H7 (cell line): Measurements from ENCODE around the gene PYCR2. TPM values are rescaled to one million over a fixed set of nuclear protein-coding genes. Genes with fewer than 3 reads are reported as not detected.
"Not testable (repeated sequence)": the region's sequence is repeated elsewhere in the genome, so short reads cannot be mapped to it uniquely, and the experiment has no call there.

Source experiments
- DNase-seq: peaks from one replicate; pipeline ENCODE4 v3.0.0; 2012
- H3K27me3 ChIP-seq: 2 replicates; pipeline ENCODE4 v1.6.0; 2011; ENCODE audit warnings: mild to moderate bottlenecking, low read length; ENCODE audit not compliant: control insufficient read depth, insufficient read depth
- H3K36me3 ChIP-seq: replicated peaks from 2 replicates; pipeline ENCODE4 v1.5.1; 2011; ENCODE audit warnings: low read length; ENCODE audit not compliant: control insufficient read depth, insufficient read depth
- H3K4me3 ChIP-seq: 2 replicates; pipeline ENCODE4 v1.5.1; 2011; ENCODE audit warnings: low read depth, mild to moderate bottlenecking, control low read depth, low read length, moderate library complexity; ENCODE audit not compliant: insufficient read depth
- total RNA-seq: library from RNA; depleted of rRNA; stranded (reverse); fragments of >200 nt; shearing (Covaris generic); gene quantifications from 2 replicates; pipeline ENCODE4 v1.2.3, GENCODE V29; 2014

Gene PYCR2
- total RNA-seq, 1 experiment from 2014 or later = 356 TPM

- no peak for DNase-seq
- no peaks in the 10 kb centered on the region for H3K27me3 ChIP-seq
- H3K36me3 ChIP-seq = no peaks in the 10 kb centered on the region
These were observed 26.2 kb downstream of the PYCR2 start for GRCh38 chr1:225897595-225898514.

GRCh38 chr1:225896937-225897549, 27.0 kb downstream of the PYCR2 start:
- Histone ChIP-seq H3K36me3 (no peaks in the 10 kb centered on the region), H3K4me3 (no peak overlapping the region), H3K27me3 (no peaks in the 10 kb centered on the region)
- peak; percentile 61 for DNase-seq

More at GRCh38 chr1:225897595-225898514, 26.2 kb downstream of the PYCR2 start:
- H3K4me3 ChIP-seq = no peak overlapping the region

GRCh38 chr1:225896494-225896893, 27.6 kb downstream of the PYCR2 start:
- Histone ChIP-seq H3K4me3 (no peak overlapping the region), H3K36me3 (no peaks in the 10 kb centered on the region), H3K27me3 (no peaks in the 10 kb centered on the region)
- no peak for DNase-seq

GRCh38 chr1:225892307-225892706, 31.7 kb downstream of the PYCR2 start:
- Histone ChIP-seq H3K27me3 (no peaks in the 10 kb centered on the region), H3K36me3 (peaks cover 4% of the 10 kb centered on the region; the same call in 1 of the 2 replicates), H3K4me3 (no peak overlapping the region)
- no peak for DNase-seq

- Histone ChIP-seq H3K4me3 (no peak overlapping the region), H3K27me3 (no peaks in the 10 kb centered on the region), H3K36me3 (peaks cover 9% of the 10 kb centered on the region)
- DNase-seq = no peak
These were observed 32.6 kb downstream of the PYCR2 start for GRCh38 chr1:225891229-225891972.

- peak; percentile 90 for DNase-seq
- Histone ChIP-seq H3K36me3 (peaks cover 11% of the 10 kb centered on the region), H3K4me3 (no peak overlapping the region), H3K27me3 (no peaks in the 10 kb centered on the region)
These were observed 33.5 kb downstream of the PYCR2 start for GRCh38 chr1:225890346-225891228.

- H3K27me3 ChIP-seq = no peaks in the 10 kb centered on the region
- no peak overlapping the region; the same call in 1 of the 2 replicates for H3K4me3 ChIP-seq
- no peak for DNase-seq
- peaks cover 11% of the 10 kb centered on the region for H3K36me3 ChIP-seq
These were observed 34.3 kb downstream of the PYCR2 start for GRCh38 chr1:225889743-225890142.

- Histone ChIP-seq H3K27me3 (no peaks in the 10 kb centered on the region), H3K4me3 (peak within 1 kb of the TSS; percentile 99), H3K36me3 (peaks cover 11% of the 10 kb centered on the region)
- DNase-seq = peak; percentile 68
These were observed 35.0 kb downstream of the PYCR2 start, which contains the start of gene LEFTY1 for GRCh38 chr1:225888898-225889601. TSS of gene LEFTY1 (minus strand) at chr1:225889146. CDS start at chr1:225889066, 80 bp downstream.

GRCh38 chr1:225888289-225888897, 35.7 kb downstream of the PYCR2 start:
- DNase-seq = peak; percentile 54
- no peaks in the 10 kb centered on the region for H3K27me3 ChIP-seq
- H3K36me3 ChIP-seq = peaks cover 11% of the 10 kb centered on the region
- H3K4me3 ChIP-seq = peak overlapping the region; percentile 99

GRCh38 chr1:225887554-225888288, 36.3 kb downstream of the PYCR2 start:
- DNase-seq = peak; percentile 88
- H3K36me3 ChIP-seq = peaks cover 11% of the 10 kb centered on the region
- H3K4me3 ChIP-seq = peak overlapping the region; percentile 99
- not testable (repeated sequence) for H3K27me3 ChIP-seq

- no peaks in the 10 kb centered on the region for H3K27me3 ChIP-seq
- H3K4me3 ChIP-seq = peak overlapping the region; percentile 99
- peaks cover 11% of the 10 kb centered on the region for H3K36me3 ChIP-seq
- no peak for DNase-seq
These were observed 37.1 kb downstream of the PYCR2 start for GRCh38 chr1:225887030-225887314.

GRCh38 chr1:225886159-225887029, 37.7 kb downstream of the PYCR2 start:
- DNase-seq = no peak
- H3K4me3 ChIP-seq = peak overlapping the region; percentile 99
- H3K27me3 ChIP-seq = no peaks in the 10 kb centered on the region
- H3K36me3 ChIP-seq = peaks cover 11% of the 10 kb centered on the region
